ENCODE results near the gene PPP2R2D.

DNA sequence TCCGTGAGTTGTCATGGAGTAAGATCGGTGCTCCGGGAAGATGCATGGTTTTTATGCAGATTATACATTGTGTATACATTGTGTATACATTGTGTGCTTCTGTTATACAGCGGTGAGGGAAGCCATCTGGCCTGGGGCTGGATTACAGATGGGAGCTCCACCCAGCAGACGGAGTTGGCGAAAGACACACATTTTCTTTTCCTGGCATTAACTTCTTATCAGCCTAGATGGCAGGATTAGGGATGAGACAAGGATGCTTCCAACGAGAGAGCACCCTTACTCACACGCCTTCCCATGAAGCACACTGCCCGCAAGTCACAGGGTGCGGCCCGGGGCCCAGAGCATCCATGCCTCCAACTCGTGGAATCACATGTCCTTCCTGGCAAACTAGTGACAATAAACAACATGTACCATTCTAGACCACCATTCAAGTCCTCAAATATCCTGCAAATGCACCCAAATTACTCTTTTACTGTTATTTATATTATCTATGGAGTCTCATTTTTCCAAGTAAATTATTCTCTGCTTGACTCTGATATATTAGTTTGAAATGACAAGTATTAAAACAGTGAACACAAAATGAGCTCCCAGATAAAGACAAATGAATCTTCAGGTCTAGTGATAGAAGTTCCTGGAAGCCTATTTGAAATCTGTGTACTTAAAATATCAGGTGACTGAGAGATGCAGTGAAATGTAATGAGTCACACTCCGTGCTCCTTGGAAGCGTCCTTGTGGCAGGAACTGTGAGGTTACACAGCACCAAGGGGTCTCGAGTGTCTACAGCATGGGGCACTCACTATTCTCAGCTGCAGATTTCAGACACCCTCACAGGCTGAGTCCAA lies 29.8 kb upstream of the PPP2R2D start:
- no peak for TF ChIP-seq POLR2A (IDR thresholded peaks at IDR 0.05)
- TF ChIP-seq, protein P1, sequence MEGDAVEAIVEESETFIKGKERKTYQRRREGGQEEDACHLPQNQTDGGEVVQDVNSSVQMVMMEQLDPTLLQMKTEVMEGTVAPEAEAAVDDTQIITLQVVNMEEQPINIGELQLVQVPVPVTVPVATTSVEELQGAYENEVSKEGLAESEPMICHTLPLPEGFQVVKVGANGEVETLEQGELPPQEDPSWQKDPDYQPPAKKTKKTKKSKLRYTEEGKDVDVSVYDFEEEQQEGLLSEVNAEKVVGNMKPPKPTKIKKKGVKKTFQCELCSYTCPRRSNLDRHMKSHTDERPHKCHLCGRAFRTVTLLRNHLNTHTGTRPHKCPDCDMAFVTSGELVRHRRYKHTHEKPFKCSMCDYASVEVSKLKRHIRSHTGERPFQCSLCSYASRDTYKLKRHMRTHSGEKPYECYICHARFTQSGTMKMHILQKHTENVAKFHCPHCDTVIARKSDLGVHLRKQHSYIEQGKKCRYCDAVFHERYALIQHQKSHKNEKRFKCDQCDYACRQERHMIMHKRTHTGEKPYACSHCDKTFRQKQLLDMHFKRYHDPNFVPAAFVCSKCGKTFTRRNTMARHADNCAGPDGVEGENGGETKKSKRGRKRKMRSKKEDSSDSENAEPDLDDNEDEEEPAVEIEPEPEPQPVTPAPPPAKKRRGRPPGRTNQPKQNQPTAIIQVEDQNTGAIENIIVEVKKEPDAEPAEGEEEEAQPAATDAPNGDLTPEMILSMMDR (IDR thresholded peaks at IDR 0.05), result no peak
